CD14-positive monocyte (primary cell): ENCODE data around the gene CWF19L1. TPM values are rescaled to one million over a fixed set of nuclear protein-coding genes. Genes with fewer than 3 reads are reported as not detected.

Experiments used
- DNase-seq, 3 donors: peaks; one replicate each; pipeline ENCODE4 v3.0.0-alpha.2; 2011 to 2022
- H2AFZ ChIP-seq: 2 replicates; pipeline ENCODE4 v1.6.0; 2012; ENCODE audit warnings: mild to moderate bottlenecking, low read depth, low read length, inconsistent platforms; ENCODE audit not compliant: insufficient read depth, poor library complexity, severe bottlenecking
- H3K27ac ChIP-seq, 2 donors: 1 replicate in 1 of 2; 2 replicates in 1 of 2; pipeline ENCODE4 v1.5.1; 2012 to 2013; ENCODE audit warnings: low read length in 2 of 2, control low read depth in 1 of 2, inconsistent platforms in 1 of 2, low read depth in 1 of 2, mild to moderate bottlenecking in 1 of 2
- H3K27me3 ChIP-seq, 2 donors: one replicate each; pipeline versions ENCODE4 v1.6.0 to v1.6.1; 2011 to 2013; ENCODE audit warnings: low read length in 2 of 2; ENCODE audit not compliant: control insufficient read depth in 2 of 2, insufficient read depth in 2 of 2
- H3K36me3 ChIP-seq, 2 donors: replicated peaks in 1 of 2; 1 replicate in 1 of 2; 2 replicates in 1 of 2; pipeline versions ENCODE4 v1.5.1 to v1.6.1; 2012 to 2013; ENCODE audit warnings: low read length in 2 of 2, control low read depth in 1 of 2, inconsistent platforms in 1 of 2, mild to moderate bottlenecking in 1 of 2; ENCODE audit not compliant: insufficient read depth in 2 of 2, control insufficient read depth in 1 of 2
- H3K4me1 ChIP-seq, 2 donors: 1 replicate in 1 of 2; 2 replicates in 1 of 2; pipeline versions ENCODE4 v1.5.1 to v1.6.1; 2012 to 2013; ENCODE audit warnings: low read length in 2 of 2, control low read depth in 1 of 2, inconsistent platforms in 1 of 2, mild to moderate bottlenecking in 1 of 2, moderate library complexity in 1 of 2; ENCODE audit not compliant: insufficient read depth in 2 of 2, control insufficient read depth in 1 of 2
- H3K4me2 ChIP-seq: replicated peaks from 2 replicates; pipeline ENCODE3; 2012; ENCODE audit warnings: low read length, moderate library complexity, mild to moderate bottlenecking; ENCODE audit not compliant: poor library complexity, severe bottlenecking; ENCODE audit errors: extremely low read depth
- H3K4me3 ChIP-seq, 3 experiments: fragments of 200-600 bp in 1 of 3; sonication (generic) in 1 of 3; replicated peaks in 1 of 3; 1 replicate in 2 of 3; 2 replicates in 1 of 3; pipeline ENCODE4 v1.5.1; 2011 to 2013; ENCODE audit warnings: low read length in 3 of 3, mild to moderate bottlenecking in 3 of 3, control low read depth in 2 of 3, low read depth in 2 of 3, inconsistent platforms in 1 of 3, moderate library complexity in 1 of 3
- H3K79me2 ChIP-seq: 2 replicates; pipeline ENCODE4 v1.6.0; 2012; ENCODE audit warnings: mild to moderate bottlenecking, control low read depth, inconsistent platforms, low read length, moderate library complexity; ENCODE audit not compliant: insufficient read depth
- H3K9ac ChIP-seq: 2 replicates; pipeline ENCODE4 v1.6.0; 2017; ENCODE audit warnings: low read length, mild to moderate bottlenecking; ENCODE audit not compliant: insufficient read depth, poor library complexity, severe bottlenecking
- H3K9me3 ChIP-seq, 2 donors: replicated peaks in 1 of 2; 1 replicate in 1 of 2; 2 replicates in 1 of 2; pipeline versions ENCODE4 v1.5.1 to v1.6.1; 2012 to 2013; ENCODE audit warnings: low read length in 2 of 2, control low read depth in 1 of 2; ENCODE audit not compliant: control insufficient read depth in 1 of 2, insufficient read depth in 1 of 2
- H4K20me1 ChIP-seq: 2 replicates; pipeline ENCODE4 v1.6.0; 2012; ENCODE audit warnings: mild to moderate bottlenecking, low read length, control low read depth, moderate library complexity; ENCODE audit not compliant: insufficient read depth
- H3K27ac Mint-ChIP-seq, 7 donors: one replicate each; pipeline ENCODE4 v1.8.0; 2020; ENCODE audit warnings: mild to moderate bottlenecking in 7 of 7, mixed read lengths in 7 of 7, moderate library complexity in 6 of 7, inconsistent platforms in 2 of 7
- H3K27me3 Mint-ChIP-seq, 3 donors: one replicate each; pipeline ENCODE4 v1.8.0; 2021 to 2022; ENCODE audit warnings: low read depth in 3 of 3, mild to moderate bottlenecking in 3 of 3, mixed read lengths in 3 of 3, moderate library complexity in 3 of 3, inconsistent platforms in 1 of 3
- H3K36me3 Mint-ChIP-seq, 2 donors: one replicate each; pipeline ENCODE4 v1.8.0; 2020; ENCODE audit warnings: mixed read lengths in 2 of 2, inconsistent platforms in 1 of 2, mild to moderate bottlenecking in 1 of 2
- H3K4me1 Mint-ChIP-seq: one replicate; pipeline ENCODE4 v1.8.0; 2020; ENCODE audit warnings: mild to moderate bottlenecking, mixed read lengths
- H3K4me3 Mint-ChIP-seq, 2 donors: one replicate each; pipeline ENCODE4 v1.8.0; 2020; ENCODE audit warnings: mild to moderate bottlenecking in 2 of 2, mixed read lengths in 2 of 2, moderate library complexity in 1 of 2
- H3K9me3 Mint-ChIP-seq, 7 donors: one replicate each; pipeline ENCODE4 v1.8.0; 2020 to 2022; ENCODE audit warnings: mixed read lengths in 7 of 7, mild to moderate bottlenecking in 6 of 7, moderate library complexity in 6 of 7, inconsistent platforms in 2 of 7
- WGBS: methylation state at CpG from one replicate; pipeline ENCODE4 v1.1.5; 2013; ENCODE audit warnings: missing lambda C conversion rate; ENCODE audit not compliant: insufficient coverage; 5-methylcytosine and 5-hydroxymethylcytosine counted together
- intact Hi-C, 2 donors: fragments of 100-400 bp; cut with micrococcal nuclease; formaldehyde crosslinking; loops; one replicate each; pipeline versions ENCODE4 v1.15.0 to v1.15.1; 2023
- polyA plus RNA-seq, 3 donors: library from polyadenylated mRNA; depleted of rRNA in 1 of 3; unstranded in 2 of 3; stranded (reverse) in 1 of 3; fragments of 300-500 nt in 2 of 3; fragments of >200 nt in 1 of 3; fragmentation: Illumina TruSeq in 2 of 3; gene quantifications; 1 replicate in 2 of 3; 2 replicates in 1 of 3; pipeline ENCODE4 v1.2.3, GENCODE V29; 2012 to 2021
- TF ChIP-seq, protein P1 (sequence below): fragments of 200-600 bp; IDR thresholded peaks from one replicate; pipeline ENCODE4 v1.8.0; 2022; ENCODE audit warnings: antibody characterized with exemption, mild to moderate bottlenecking

CWF19L1 gene
- polyA plus RNA-seq, 3 donors = 19.9 to 29.3 (median 22.2) TPM

- H3K79me2 ChIP-seq = peaks cover 39% of the 10 kb centered on the region
- DNase-seq = no peak
- Mint-ChIP-seq H3K4me1 (peaks cover 25% of the 10 kb centered on the region), H3K4me3 (peak overlapping the region; percentile 89 to 99), H3K27me3 (no peaks in the 10 kb centered on the region), H3K27ac (peak overlapping the region; percentile 84 to 95 (median 92)), H3K9me3 (no peaks in the 10 kb centered on the region), H3K36me3 (peaks cover 36 to 46% of the 10 kb centered on the region in 2 donors)
- TF ChIP-seq, protein P1, sequence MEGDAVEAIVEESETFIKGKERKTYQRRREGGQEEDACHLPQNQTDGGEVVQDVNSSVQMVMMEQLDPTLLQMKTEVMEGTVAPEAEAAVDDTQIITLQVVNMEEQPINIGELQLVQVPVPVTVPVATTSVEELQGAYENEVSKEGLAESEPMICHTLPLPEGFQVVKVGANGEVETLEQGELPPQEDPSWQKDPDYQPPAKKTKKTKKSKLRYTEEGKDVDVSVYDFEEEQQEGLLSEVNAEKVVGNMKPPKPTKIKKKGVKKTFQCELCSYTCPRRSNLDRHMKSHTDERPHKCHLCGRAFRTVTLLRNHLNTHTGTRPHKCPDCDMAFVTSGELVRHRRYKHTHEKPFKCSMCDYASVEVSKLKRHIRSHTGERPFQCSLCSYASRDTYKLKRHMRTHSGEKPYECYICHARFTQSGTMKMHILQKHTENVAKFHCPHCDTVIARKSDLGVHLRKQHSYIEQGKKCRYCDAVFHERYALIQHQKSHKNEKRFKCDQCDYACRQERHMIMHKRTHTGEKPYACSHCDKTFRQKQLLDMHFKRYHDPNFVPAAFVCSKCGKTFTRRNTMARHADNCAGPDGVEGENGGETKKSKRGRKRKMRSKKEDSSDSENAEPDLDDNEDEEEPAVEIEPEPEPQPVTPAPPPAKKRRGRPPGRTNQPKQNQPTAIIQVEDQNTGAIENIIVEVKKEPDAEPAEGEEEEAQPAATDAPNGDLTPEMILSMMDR = no peak
- peak overlapping the region; percentile 79 for H3K4me2 ChIP-seq
- WGBS = 75% methylated on average over 16 of the region's 21 CpGs
- peaks cover 16% of the 10 kb centered on the region for H4K20me1 ChIP-seq
- peak overlapping the region; percentile 85 to 99 (median 89) for H3K4me3 ChIP-seq
- H3K9ac ChIP-seq = peak overlapping the region; percentile 93
- peak overlapping the region; percentile 92 for H2AFZ ChIP-seq
- no peaks in the 10 kb centered on the region for H3K9me3 ChIP-seq
- intact Hi-C loops = loop anchor here in 1 of 2 donors (5.0 kb wide), 1 partner anchor 43 kb away; the partner anchor contains the start of gene ERLIN1
- H3K4me1 ChIP-seq = peaks cover 11 to 18% of the 10 kb centered on the region in 2 donors
- peak overlapping the region; percentile 31 to 91 for H3K27ac ChIP-seq
- H3K36me3 ChIP-seq = peaks cover 40 to 59% of the 10 kb centered on the region in 2 donors
- H3K27me3 ChIP-seq = no peaks in the 10 kb centered on the region
Observed at GRCh38 chr10:100229819-100230422, 37.5 kb downstream of the CWF19L1 start.

DNA sequence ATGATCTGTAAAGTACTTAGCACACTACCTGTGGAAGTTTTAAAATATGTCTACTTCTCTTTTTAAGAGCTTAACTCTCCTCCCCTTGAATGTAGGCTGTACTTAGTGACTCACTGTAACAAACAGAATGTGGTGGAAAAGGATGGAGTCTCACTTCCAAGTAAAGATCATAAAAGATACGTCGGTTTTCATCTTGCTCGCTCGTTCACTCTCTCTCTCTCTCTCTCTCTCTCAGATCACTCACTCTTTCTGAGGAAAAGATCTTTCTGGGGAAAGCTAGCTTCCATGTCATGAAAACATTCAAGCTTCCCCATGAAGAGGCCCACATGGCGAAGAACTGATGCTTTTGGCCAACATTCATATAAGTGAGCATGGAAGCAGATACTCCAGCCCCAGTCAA, 43.6 kb downstream of the CWF19L1 start:
- H3K27me3 Mint-ChIP-seq = no peaks in the 10 kb centered on the region
- 100% methylated on average over 1 of the region's 5 CpGs for WGBS
- H3K4me3 Mint-ChIP-seq = no peak overlapping the region
- Histone ChIP-seq H3K79me2 (peaks cover 33% of the 10 kb centered on the region), H3K4me1 (peaks cover 5 to 10% of the 10 kb centered on the region in 2 donors), H3K27ac (peak overlapping the region in 1 of 2 donors; percentile 45), H3K4me3 (no peak overlapping the region), H3K9ac (no peak overlapping the region), H2AFZ (no peak overlapping the region), H4K20me1 (peaks cover 16% of the 10 kb centered on the region), H3K36me3 (peaks cover 65 to 81% of the 10 kb centered on the region in 2 donors), H3K9me3 (no peaks in the 10 kb centered on the region), H3K27me3 (no peaks in the 10 kb centered on the region), H3K4me2 (no peak overlapping the region)
- no peak for DNase-seq
- peak overlapping the region in 1 of 7 donors; percentile 42 for H3K27ac Mint-ChIP-seq
- peaks cover 54 to 64% of the 10 kb centered on the region in 2 donors for H3K36me3 Mint-ChIP-seq
- H3K9me3 Mint-ChIP-seq = peaks cover 0 to 2% (median 0%) of the 10 kb centered on the region in 7 donors
- intact Hi-C loops = no loop called here
- peaks cover 17% of the 10 kb centered on the region for H3K4me1 Mint-ChIP-seq
- TF ChIP-seq, protein P1 = no peak
